Upper lobe of left lung (tissue), 4 donors: ENCODE results near the gene RCOR2.

ENCODE experiments used
- CTCF ChIP-seq, 6 experiments: fragments of 450-650 bp in 4 of 6; fragments of 200-600 bp in 2 of 6; sonication (generic) in 2 of 6; IDR thresholded peaks; one replicate each; pipeline ENCODE4 v1.5.1; 2016 to 2019; ENCODE audit warnings: antibody characterized with exemption in 6 of 6
- POLR2A ChIP-seq, 4 donors: fragments of 450-650 bp; IDR thresholded peaks; one replicate each; pipeline ENCODE4 v1.5.1; 2016 to 2017; ENCODE audit warnings: antibody characterized with exemption in 4 of 4, mild to moderate bottlenecking in 2 of 4
- POLR2AphosphoS5 ChIP-seq, 2 donors: sonication (generic); formaldehyde crosslinking; IDR thresholded peaks; one replicate each; pipeline ENCODE4 v1.5.1; 2017; ENCODE audit warnings: antibody characterized with exemption in 2 of 2

DNA sequence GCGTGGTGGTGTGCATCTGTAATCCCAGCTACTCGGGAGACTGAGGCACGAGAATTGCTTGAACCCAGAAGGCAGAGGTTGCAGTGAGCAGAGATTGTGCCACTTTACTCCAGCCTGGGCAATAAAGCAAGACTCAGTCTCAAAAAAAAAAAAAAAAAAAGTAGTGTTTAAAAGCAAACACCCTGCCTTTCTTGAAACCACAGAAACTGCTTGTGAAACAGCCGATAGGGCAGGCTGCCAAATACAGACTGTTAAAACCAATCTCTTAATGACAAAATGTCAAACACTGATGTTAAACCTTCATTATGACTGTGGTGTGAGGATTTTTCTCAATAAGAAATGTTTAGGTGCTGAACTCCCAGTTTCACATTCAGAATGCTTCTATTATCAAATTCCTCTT, 50.8 kb downstream of the RCOR2 start:
- TF ChIP-seq CTCF (IDR thresholded peaks at IDR 0.05) (no peak), POLR2A (IDR thresholded peaks at IDR 0.05) (no peak), POLR2AphosphoS5 (IDR thresholded peaks at IDR 0.05) (no peak)
